ENCODE measurements around the gene CLDN6.

The CLDN6 gene

DNA sequence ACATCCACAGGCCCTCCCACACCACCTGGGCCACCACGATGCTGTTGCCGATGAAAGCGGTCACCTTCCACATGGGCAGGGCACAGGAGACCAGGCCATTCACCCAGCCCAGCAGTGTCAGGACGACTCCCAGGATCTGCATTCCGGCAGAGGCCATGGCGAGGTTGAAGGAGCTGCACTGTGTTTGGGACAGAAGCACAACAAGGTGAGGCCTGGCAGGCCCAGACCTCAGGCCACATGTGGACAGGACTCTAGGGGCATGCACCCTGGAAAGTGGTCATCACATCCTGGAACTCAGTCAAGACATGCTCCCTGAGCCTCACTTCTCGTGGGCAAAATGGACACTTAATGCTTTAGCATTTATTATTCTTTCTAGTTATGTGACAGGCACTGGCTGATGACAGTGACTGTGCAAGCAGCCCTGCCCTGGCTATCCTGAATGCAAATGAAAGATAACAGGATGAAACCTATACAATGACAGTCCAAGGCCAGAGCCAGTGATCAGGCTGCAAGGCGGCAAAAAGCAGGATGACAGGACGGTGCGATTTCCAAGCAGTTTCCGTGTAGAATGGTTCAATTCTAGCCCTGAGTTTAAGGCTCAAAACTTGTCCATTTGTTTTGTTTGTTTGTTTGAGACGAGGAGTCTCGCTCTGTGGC is 2.0 kb downstream of the CLDN6 start:
- no peak for DNase-seq (ENCODE audit: extremely low read depth in 1 of 2, low read depth in 1 of 2)

DNA sequence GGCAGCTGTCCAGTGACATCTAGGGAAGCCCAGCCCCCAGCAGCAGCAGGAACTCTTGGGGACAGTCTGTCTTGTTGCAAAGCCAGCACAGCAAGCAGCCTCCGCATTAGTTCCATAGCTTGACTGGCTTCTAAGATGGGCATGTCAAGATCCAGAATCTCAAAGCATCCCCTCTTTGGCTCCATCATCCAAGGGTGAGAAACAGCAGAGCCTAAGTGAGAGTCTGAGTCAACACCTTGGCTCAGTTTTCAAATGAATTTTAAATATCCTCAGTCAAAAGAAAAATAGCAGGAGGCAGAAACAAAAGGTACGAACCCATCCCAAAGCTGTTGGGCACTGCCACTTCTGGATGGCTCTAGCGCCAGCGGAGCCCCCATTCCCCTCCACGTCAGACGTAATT is 3.0 kb downstream of the CLDN6 start:
- DNase-seq (ENCODE audit: extremely low read depth in 1 of 2, low read depth in 1 of 2): no peak

DNA sequence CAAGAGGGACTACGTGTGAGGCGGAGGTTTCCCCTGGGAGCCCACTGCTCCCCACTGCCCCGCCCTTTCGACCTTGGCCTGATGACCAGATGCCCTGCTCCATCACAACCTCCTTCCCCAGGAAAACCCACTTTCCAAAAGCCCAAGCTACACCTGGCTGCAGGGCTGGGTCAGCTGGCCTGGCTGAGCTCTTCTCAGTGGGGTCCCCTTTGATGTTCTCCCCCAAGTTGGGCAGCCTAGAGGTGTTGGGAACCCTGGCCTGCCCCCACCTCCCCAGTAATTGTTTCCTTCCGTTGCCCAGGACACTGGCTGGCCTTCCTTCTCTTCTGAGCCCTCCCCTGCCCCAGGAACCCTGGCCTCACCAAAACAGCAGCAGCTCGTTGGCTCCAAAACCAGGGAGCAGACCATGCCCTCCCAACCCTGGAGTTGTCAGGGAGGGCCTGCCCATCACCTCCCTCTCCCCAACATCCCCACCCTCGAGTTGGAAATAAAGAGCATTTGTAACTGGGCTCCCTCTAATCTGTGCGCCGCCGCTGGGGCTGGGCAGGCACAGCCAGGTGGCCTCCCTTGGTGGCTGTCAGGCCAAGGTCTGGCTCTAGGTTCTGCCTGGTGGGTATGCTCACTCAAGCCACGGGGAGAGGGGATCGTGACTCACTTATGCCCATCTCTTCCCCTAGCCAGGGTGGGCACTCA is 3.8 kb downstream of the CLDN6 start:
- DNase-seq (ENCODE audit: extremely low read depth in 1 of 2, low read depth in 1 of 2): no peak

DNA sequence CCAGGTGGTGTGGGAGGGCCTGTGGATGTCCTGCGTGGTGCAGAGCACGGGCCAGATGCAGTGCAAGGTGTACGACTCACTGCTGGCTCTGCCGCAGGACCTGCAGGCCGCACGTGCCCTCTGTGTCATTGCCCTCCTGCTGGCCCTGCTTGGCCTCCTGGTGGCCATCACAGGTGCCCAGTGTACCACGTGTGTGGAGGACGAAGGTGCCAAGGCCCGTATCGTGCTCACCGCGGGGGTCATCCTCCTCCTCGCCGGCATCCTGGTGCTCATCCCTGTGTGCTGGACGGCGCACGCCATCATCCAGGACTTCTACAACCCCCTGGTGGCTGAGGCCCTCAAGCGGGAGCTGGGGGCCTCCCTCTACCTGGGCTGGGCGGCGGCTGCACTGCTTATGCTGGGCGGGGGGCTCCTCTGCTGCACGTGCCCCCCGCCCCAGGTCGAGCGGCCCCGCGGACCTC is 4.5 kb downstream of the CLDN6 start:
- DNase-seq (ENCODE audit: extremely low read depth in 1 of 2, low read depth in 1 of 2): no peak

DNA sequence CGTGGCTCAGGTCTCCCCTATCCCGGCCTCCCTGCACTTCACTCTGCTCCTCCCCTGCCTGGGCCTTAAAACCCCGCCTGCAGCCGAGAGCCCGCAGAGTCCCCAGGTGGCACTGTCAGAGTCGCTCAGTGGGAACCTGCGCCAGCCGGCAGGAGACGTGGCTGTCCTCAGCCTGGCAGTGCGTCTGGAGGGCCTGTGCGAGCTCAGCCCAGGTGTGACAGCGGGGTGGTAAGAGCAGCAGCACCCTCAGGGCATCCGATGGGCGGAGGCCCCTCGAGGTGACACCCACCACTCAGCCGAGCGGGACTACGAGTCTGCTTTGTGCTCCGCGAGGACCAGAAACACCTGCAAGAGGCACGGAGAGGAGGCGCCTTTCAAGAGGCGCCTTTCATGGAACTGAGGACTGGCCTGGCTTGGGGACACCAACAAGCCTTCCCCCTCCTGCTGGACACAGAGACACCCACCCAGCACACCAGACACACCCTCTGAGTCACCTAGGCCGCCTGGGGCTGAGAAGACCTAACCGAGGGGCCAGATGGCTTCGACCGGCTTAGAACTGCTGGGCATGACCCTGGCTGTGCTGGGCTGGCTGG is 5.1 kb downstream of the CLDN6 start, which contains the start of gene CLDN9:
CLDN9 (plus strand) TSS at position 96 of the 593 bp plus-strand sequence; CDS start at position 536, 440 bp downstream.
- no peak for DNase-seq (ENCODE audit: extremely low read depth in 1 of 2, low read depth in 1 of 2)

DNA sequence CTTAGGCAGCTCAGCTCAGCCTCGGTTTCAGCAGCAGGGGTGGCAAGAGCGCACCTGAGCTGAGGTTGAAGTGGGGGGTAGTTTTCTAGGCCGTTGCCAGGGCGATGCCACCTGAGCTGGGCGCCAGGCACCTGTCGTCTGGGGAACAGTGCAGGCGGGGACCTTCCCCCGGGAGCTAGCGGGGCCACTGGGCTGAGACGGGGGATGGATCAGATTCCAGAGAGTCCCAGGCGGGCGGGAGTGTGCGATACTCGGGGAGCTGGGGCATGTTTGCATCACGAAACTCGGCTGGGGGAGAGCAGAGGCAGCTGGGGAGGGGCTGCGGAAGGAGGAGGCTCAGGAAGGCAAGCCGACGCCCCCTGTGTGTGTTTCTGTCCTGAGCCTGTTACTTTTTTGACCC is 5.7 kb downstream of the CLDN6 start:
- DNase-seq (ENCODE audit: extremely low read depth in 1 of 2, low read depth in 1 of 2): no peak

DNA sequence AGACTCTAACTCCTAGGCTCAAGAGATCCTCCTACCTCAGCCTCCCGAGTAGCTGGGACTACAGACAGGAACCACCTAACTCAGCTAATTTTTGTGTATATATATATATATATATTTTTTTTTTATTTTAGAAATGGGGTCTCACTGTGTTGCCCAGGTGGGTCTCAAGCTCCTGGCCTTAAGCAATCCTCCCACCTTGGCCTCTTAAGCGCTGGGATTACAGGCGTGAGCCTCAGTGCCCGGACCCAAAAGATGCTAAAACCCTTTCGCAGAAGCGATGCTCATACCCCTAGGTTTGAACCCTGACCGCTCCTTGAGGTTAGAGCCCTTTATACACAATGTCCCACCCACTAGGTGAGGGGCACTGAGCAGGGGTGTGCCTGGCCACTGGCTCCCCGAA is 7.5 kb downstream of the CLDN6 start:
- no peak for DNase-seq (ENCODE audit: extremely low read depth in 1 of 2, low read depth in 1 of 2)

DNA sequence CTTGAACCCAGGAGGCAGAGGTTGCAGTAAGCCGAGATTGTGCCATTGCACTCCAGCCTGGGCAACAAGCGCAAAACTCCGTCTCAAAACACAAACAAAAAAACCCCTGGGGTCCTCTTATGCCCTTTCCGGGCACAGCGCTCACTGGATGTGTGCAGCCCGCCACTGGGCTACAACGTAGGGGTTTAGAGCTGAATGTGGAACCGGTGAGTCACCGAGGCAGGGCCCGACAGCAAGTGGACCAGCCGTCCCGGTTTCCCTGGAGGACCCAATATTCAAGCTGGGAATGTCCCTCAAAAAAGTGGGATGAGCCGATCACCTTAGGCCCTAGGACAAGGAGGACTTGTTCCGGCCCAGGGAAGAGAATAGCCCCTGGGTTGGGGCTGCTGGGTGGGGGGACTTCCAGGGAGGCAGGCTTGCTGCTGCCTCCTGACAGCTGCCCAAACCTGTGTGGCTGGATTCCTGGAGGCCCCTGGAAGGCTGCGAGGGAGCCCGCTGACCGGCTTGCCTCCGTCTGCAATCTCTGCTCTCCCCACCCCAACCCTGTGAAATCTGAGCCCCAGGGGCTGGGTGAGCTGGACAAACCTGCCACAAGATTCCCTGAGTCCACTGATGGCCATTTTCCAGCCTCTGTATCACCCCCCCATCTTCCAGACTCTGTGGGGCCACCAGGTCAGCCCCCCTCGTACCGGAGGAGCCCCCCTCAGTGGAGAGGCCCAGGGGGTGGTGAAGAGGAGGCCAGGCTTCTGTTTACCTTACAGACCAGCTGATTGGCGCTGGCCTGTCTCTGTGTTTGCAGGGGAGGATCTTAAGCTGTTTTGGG is 8.2 kb downstream of the CLDN6 start:
- DNase-seq (ENCODE audit: extremely low read depth in 1 of 2, low read depth in 1 of 2): no peak

DNA sequence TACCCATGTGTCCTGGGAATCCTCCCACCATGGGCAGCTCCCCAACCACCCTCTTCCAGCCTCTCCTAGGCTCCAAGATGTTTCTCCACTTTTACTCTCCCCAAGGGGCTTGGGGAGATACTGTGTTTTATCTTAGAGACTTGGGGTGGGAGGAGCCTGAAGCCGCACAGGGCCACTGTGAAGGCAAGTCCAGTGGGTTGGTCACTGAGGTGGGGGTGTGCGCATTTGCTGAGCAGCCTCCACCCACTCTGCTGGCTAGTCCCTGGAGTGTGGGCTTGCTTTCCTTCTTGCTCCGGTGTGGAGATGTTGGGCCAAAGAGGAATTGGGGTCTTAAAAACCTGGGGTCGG is 9.3 kb downstream of the CLDN6 start:
- DNase-seq (ENCODE audit: extremely low read depth in 1 of 2, low read depth in 1 of 2): no peak

DNA sequence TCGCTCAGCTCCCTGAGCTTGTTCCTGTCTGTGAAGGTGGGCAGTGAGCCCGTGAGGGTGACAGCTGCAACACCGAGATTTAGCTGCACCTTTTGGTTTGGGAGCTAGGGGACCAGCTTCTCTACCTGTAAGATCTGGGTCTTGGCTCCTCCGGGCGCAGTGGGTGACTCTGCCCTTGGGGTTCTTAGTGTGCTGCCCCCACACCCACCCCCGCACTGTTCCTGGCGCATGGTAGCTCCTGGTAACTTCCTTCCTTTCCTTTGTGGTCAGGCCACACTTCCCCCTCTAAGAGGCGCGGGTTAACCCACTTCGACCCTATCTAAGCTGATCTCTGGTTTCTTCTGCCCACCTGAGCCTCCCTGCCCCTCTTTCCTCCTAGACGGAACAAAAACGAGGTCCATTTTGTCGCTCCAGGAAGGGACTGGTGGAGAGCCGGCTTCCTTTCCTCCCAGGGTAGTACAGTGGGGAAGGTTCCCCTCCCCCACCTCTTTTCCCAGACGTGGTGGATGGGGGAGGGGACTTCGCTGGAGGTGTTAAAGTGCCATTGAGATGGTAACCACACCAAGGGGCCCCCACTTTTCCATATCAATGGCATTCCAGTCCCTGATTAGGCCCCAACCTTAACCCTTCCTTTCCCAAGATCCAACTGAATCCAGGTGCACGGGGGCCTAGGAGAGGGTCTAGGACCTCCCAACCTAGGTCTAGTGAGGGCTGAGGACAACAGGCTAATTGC is 9.9 kb downstream of the CLDN6 start:
- DNase-seq (ENCODE audit: extremely low read depth in 1 of 2, low read depth in 1 of 2): no peak

DNA sequence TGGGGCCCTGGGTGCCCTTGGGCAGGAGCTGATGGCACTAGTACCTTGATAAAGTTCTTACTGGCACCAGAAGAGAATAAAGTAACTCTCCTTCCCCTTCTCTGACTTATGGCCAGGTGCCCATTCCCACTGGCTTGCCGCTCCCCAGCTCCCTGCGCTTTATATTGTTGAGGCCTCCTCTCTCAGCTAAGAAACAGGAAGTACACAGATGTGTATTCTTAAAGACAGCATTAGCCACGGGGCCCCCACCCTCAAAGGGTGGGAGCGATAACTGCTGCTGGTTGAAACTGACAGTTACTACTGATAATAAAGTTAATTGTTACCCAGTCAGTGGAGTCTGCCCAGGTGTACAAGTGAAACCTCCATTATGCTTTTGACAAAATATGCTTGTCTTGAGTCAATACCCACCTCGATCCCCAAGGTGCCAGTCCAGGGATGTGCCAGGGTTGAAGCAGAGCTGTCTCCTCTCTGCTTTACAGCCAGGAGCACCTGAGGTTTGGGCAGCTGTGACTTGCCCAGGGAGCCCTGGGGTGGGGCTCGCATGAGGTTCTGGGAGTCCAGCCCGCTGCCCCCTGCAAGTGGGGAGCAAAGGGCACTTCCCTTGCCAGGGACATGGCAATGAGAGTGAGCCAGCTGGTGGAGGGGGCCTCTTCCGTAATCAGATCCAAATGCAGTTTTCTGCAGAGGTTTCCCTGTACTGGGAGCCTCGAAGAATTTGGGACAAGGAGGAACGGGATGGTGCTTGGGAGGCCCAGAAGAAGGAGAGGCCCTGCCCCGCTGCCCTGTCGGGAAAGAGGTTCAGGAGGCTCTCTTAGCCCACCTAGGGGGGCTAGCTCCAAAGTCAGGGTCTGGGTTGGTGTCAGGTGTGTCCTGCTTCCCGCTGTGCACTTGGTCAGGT is 10.7 kb downstream of the CLDN6 start:
- DNase-seq (ENCODE audit: extremely low read depth in 1 of 2, low read depth in 1 of 2): no peak

DNA sequence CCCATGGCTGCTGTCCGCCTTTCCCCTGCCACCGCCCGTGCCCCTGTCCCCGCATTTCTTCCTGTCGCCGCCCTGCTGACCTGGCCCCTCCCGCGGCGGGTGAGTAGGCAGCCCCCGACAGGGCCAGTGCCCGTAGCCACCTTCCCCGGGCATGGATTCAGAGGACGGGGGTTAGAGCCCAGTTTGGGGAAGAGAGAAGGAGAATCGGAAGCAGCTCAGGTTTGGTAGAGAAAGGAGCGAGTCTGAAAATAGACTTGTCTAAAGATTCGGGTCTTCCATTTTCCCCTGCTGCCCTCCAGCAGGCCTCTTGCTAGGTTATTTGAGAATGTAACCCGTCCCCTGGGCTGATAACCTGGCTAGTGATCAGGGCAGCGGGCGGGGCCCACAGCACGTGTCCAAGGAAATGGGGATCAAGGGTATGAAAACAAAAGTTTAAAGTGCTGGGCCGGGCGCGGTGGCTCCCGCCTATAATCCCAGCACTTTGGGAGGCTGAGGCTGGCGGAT is 13.2 kb downstream of the CLDN6 start:
- no peak for DNase-seq (ENCODE audit: extremely low read depth in 1 of 2, low read depth in 1 of 2)

DNA sequence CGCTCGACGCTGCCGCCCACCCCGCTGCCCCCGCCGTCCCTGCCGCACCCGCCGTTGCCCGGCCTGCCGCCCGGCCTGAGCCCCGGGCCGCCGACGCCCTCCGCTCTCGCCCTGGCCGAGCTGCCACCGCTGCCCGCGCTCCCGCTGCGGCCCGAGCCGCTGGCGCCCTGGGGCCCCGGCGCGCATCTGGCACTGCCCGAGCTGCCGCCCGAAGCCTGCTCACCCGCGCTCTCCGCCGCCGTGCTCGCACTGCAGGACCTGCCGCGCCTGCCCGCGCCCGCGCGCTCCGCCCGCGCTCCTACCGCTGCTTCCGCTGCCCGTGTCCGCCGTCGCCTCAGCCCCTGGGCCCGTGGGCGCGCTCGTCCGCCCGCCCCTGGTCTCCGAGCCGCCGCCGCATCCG is 13.7 kb downstream of the CLDN6 start:
- DNase-seq (ENCODE audit: extremely low read depth in 1 of 2, low read depth in 1 of 2): no peak

DNA sequence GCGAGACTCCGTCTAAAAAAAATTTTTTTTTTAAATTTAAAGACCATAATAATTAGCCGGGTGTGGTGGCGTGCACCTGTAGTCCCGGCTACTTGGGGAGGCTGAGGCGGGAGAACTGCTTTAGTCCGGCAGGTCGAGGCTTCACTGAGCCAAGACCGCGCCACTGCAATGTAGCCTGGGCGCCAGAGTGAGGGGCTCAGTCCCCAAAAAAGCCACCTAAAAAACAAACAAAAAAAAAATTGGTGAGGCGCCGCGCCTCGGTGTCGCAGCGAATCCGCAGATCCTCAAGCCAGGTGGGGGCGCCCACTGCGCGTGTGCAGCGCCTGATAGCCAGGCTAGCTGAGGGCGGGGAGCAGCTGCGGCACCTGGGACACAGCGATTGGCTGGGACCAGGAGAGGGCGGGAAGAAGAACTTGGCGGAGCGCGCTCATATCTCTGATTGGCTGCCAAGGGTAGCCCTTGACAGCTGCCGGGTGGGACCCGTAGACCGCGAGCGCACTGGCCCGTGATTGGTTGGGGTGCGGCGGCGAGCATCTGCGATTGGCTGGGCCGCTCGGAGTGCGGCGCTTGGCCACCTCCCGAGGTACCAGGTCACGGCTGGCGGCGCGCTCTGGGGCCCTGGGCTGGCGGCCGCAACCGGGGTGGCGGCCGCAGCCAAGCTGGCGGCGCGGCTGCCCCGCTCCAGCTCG is 14.3 kb downstream of the CLDN6 start:
- DNase-seq (ENCODE audit: extremely low read depth in 1 of 2, low read depth in 1 of 2): peak; percentile 93 to 98

DNA sequence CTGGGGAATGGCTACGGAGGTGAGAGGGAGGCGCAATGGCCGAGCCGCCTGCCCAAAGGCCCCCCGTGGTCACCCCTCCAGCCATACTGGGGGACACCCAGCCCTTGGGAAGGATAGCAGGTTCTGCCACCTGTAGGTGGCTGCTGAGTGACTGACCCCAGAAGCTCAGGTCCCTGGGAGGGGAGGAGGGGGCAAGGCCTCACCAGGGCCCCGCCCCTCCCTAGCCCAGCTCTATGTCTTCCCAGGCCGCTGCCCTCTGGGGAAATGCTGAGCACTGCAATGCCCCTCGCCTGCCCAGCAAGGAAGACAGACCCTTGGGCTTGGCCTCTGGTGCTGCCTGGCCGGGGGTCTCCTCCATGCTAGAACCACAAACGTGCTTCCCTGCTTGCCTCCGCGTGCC is 16.7 kb downstream of the CLDN6 start:
- DNase-seq (ENCODE audit: extremely low read depth in 1 of 2, low read depth in 1 of 2): no peak

DNA sequence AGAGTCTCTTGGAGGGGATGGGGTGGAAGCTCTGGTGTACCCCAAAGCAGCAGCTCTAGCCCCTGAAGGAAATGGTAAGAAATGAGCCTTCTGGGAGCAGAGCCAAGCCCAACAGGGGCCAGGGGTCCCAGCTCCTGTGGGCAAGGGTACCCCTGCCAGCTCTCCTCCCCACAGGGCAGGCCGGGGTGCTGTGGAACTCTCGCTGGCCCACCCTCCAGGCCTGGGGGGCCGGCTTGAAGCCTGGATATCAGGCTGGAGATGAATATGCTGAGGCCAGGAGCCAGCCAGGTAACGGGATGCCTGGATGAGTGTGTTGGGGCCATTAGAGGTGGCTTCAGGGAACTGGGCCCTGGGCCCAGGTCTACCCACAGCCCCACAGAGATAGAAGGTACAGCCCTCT is 17.4 kb downstream of the CLDN6 start:
- DNase-seq (ENCODE audit: extremely low read depth in 1 of 2, low read depth in 1 of 2): no peak

DNA sequence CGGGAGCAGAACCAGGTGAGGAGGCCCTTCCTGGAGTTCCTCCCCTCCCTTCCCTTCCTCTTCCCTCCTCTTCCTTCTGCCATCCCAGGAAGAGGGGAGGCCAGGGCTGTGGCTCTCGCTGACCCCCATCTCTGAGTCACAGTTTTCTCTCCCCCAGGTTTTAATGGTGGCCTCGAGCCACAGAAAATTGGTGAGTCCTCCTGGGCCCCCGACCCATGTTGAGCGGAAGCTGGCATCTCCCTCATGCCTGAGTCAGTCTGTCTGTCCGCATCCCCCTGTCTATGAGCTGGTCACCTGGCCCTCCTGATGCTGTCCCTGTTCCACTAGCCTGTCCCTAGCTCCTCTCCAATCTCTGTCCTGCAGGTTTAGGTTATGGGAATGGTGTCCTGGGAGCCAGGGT is 18.1 kb downstream of the CLDN6 start:
- no peak for DNase-seq (ENCODE audit: extremely low read depth in 1 of 2, low read depth in 1 of 2)

DNA sequence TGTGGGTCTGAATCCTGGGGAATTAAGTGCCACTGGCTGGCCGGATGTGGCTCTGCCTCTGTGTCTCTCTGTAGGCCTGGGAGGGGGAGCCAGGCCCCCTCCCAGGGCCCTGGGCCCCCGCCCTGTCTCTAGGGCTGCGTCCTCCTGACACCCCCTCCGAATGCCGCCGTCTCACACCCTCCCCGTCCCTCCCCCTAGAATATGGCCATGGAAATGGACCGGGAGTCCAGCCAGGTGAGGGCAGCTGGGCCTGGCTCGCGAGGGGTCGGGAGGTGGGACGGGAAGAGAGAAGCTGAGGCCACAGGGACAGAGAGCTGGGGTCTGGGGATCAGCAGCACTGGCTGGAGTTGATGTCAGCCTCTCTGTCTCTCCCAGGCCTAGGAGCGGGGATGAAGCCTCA is 21.7 kb downstream of the CLDN6 start:
- no peak for DNase-seq (ENCODE audit: extremely low read depth in 1 of 2, low read depth in 1 of 2)

Measured in stimulated activated CD8-positive, alpha-beta memory T cell treated with anti-CD3 and anti-CD28 coated beads, Interleukin-7, amount 100 ng/mL, for 48 hours (primary cell).